ENCODE results near the gene MRPL36.

MRPL36 gene

GRCh38 chr5:1781726-1782384 lies 17.8 kb downstream of the MRPL36 start:
- DNase-seq (ENCODE audit: low spot score) = no peak

GRCh38 chr5:1781107-1781506 lies 18.5 kb downstream of the MRPL36 start:
- DNase-seq (ENCODE audit: low spot score) = no peak

- no peak for DNase-seq (ENCODE audit: low spot score)
Observed at GRCh38 chr5:1780614-1780930, 19.1 kb downstream of the MRPL36 start.

DNA sequence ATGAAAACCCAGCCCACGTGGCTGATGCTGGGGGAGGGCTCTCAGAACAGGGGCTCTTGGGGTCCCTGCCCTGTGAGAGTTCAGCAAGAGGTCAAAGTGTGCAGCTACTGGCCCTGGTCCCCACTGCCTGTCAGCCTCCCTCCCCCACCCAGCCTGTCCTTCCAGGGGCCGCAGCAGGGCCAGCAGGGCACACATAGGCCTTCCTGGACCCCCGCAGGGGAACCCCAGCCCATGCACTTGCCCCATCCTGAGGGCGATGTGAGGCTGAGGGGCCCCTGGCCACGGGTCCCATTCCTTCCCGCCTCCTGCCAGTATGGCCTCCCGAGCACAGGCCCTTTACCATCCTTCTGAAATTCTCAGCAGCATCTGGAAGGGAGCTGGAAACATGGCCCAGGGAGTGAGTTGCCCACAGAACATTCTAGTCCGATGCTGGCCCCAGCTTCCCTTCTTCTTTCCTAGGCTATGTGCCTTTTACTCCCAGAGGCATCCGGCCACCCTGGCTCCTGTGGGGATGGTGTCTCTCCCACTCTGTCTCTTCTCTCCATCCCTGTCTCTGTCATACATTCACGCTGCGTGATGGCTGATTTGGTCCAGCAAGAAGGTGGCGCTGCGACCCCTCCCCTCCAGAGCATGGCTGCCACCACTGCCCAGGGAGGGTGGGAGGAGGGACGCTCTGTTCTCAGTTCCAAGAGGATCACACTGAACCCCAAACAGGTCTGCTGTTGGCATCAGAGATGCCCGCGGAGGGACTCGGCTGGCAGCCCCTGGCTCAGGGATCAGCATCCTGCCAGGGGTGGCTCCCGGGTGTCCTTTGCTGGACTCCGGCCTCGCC lies 19.6 kb downstream of the MRPL36 start:
- no peak for DNase-seq (ENCODE audit: low spot score)

DNA sequence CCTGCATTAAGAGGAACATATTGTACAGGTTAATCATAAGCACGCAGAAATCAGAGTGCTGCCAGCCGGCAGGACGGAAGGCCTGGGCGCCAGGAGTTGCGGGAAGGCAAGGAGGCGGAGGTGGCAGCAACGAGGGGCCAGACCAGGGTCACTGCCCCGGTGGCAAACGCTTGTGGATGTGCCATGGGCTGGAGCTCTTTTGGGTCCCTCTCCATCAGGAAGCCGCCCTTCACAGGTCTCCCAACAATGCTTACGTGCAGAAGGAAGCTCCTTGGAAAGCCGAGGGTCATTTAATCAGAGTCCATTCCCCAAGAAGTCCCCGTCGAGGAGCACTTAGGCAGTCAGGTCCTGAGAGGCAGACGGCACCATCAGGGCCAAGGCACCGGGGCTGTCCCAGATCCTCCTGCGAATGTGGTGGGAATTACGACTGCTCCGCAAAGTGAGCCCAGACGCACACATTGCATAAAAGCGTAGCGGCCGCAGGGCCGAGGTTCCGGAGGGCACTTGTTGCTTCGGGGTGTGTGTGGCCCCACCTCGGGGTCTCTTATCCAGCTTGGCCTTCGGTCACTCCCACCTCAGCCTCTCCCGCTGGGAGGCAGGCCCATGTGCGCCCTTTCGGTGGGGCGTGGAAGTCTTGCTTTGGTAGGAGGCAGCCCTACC lies 20.5 kb downstream of the MRPL36 start:
- DNase-seq (ENCODE audit: low spot score) = no peak

DNA sequence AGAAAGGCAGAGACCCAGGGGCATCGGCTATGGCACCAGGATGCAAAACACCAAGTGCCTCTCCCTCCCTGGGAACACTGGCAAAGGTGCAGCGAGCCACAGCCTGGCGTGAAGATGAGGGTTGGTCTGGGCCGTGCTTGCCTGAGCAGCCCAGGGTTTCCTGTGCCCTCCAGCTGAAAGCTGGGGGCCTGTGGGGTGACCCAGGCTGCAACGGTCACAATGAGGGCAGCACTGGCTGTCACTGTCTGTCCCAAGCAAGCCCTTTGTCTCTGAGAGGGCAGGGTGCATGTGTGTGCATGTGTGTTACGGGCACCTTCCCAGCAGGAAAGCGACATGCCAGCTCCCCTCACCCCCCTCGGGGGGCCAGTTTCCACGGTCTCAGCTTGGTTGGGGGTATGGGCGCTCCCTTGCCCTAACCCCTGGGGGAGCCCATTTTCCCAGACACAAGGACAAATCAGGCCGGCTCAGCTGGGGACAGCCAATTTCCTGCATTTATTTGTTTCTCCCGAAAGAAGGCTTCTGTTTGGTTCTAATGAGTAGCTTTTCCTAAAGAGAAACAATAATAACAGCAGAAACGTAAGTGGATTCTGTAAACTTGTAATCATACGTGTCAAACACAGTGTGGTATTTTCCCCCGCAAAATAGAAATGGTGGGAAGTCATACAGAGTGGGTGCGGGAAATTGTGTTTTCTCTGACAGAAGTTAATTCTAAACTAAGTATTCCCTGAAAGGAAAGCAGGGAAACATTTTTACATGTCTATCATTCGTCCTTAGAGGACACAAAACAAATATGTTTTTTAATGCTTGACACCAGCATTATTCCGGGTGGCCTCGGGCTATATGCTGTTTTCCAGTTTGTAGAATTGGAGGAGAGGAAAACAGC lies 21.3 kb downstream of the MRPL36 start:
- no peak for DNase-seq (ENCODE audit: low spot score)

DNA sequence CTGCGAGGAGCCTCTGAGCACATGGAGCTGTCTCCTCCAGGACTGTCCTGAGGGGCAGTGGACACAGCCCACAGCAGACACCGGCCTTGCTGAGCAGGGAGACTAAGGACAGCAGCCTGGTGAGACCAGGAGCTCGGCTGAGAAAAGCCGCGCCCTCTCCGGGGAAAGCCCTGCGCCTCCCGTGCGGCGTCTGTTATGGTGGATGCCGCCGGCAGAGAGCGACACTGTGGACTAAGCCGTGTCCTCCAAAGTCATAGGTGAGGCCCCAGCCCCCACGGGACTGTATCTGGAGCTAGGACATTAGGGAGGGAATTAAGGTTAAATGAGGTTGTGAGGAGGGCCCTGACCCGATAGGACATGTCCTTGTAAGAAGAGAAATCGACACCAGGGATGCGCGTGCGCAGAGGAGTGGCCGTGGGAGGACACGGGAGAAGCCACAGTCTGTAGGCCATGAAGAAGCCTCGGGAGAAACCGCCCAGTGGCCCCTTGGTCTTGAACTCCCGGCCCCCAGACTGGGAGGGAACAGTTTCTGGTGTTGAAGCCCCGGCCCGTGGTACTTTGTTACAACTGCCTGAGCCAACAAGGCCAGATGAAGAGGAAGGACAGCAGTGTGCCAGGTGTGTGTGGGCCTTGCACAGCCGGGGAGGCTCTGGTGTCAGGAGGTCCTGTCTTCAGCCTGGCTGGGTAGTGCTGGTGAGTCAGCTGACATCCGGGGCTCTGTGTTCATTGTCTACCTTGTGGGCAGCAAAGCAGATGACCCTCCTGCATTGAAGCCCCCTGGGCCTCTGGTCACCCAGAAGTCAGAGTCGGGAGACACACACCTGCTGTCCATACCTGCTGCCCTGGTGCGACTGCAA lies 22.1 kb downstream of the MRPL36 start:
- DNase-seq (ENCODE audit: low spot score) = no peak

GRCh38 chr5:1776831-1777230 lies 22.8 kb downstream of the MRPL36 start:
- no peak for DNase-seq (ENCODE audit: low spot score)

GRCh38 chr5:1772634-1773033 lies 27.0 kb downstream of the MRPL36 start:
- DNase-seq (ENCODE audit: low spot score) = no peak

DNA sequence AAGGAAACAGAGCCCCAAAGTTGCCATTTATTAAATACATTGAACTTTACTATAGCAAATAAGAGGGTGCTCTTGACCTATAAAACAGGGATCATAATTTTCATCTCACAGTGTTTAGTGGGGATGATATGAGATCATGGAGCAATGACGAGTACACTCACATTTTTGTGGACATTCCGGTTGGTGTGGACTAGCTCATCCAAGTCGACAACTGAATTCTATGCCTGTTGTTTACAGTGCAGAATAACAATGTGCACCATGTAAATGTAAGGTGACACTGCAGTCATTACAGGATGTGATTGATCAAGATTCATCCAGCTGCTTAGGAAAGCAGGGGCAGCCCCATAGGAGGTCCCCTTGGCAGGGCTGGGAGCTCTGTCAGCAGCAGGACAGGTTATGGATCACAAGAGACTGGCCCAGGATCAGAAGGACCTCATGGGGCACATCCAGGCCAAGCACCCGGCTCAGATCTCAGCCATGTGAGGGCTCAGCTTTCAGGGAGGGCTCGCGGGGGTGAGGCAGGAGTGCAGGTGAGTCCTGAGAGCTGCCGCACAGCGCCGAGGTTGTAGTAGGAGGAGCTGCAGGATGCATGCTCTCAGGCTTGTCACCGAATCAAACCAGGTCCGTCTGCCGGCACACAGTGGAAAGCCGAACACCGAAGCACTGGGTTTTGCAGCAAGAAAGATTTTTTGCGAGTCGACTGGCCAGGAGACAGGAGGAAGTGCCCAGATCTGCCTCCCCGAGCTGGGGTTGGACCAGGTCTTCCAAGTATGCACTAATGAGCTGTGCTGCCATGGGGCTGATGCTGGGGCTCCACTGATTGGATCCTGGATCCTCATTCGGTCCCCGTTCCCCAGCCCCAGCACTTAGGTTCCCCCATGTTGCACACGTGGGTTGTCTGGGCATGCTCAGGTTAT lies 28.2 kb downstream of the MRPL36 start:
- DNase-seq (ENCODE audit: low spot score) = no peak

GRCh38 chr5:1770443-1770802 lies 29.2 kb downstream of the MRPL36 start:
- DNase-seq (ENCODE audit: low spot score) = no peak

DNA sequence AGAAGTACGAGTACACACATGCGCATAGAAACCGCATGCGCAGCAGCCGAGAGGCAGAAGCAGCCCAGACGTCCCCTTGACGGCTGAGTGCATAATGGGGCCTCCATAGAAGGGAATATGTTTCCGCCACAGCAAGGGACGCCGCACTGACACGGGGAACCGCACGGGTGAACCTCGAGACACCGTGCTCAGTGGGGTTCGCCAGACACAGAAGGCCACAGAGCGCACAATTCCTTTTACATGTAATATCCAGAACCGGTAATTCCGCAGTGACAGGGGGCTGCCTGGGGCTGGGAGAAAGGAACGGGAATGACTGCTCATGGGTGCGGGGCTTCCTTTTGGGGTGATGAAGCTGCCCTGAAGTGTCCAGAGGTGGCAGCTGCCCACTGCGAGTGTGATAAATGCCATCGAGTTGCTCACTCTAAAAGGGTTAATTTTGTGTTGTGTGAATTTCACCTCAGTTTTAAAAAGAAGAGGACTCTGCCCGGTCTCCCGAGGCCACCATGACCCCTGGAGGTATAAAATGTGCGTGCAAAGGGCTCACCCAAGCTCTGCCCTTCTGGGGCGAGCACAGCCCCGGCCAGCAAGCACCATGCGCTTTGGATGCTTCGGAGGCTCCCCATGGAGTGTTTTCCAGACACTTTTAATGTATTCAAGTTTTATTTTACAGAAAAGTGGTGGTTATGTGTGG lies 29.7 kb downstream of the MRPL36 start:
- DNase-seq (ENCODE audit: low spot score) = no peak

DNA sequence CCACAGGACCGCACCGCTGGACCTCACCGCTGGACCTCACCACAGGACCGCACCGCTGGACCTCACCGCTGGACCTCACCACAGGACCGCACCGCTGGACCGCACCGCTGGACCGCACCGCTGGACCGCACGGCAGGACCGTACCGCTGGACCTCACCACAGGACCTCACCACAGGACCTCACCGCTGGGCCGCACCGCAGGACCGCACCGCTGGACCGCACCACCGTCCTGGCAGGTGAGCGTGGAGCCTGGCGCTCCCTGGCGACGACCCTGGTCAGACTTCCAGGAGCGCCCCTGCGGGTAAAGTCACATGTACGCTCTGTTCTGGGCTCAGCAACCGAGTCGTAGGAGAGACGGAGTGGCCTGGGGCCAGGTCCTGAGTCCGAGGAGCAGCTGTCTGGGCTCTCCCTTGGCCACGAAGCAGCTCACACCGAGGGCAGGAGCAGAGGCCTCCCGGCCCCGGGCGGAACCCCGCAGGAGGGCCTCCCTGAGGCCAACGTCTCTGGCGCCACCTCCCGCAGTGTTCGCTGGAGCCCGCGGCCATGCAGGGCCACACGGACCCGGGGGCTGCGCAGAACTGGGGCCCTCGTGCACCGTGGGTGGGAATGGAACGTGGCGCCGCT lies 30.5 kb downstream of the MRPL36 start:
- DNase-seq (ENCODE audit: low spot score) = no peak

GRCh38 chr5:1768283-1769000 lies 31.2 kb downstream of the MRPL36 start:
- DNase-seq (ENCODE audit: low spot score) = no peak

DNA sequence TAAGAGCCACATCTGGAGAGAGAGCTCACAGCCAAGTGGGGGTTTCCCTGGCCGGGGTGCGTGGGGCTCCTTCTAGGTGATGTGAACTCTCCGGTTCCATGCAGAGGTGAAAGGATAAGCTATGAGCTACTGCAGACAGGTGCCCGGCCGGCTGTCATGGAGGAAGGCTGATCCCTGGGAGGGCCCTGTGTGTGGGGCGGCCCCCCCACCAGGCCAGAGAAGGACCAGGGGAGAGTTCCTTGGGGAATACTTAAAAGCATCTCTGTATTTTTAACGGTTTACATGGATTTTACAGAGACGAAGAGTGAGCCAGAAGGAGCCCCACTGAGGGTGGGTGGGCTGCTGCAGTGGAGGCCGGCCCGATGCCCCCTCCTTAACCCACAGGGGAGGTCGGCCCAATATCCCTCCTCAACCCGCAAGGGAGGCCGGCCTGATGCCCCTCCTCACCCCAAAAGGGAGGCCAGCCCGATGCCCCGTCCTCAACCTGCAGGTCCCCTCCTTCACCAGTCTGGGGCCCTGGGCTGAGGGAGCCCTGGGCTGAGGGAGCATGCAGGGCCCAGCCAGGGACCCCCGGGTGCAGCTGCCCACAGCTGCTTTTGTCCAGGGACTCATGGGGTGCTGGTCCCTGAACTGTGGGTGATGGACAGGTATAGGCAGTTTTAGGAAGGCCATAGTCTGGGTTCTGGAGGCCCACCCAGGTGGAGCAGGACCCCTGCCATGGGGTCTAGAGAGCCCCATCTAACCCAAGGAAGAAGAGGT lies 31.9 kb downstream of the MRPL36 start:
- DNase-seq (ENCODE audit: low spot score) = no peak

- DNase-seq (ENCODE audit: low spot score) = no peak
Observed at GRCh38 chr5:1765880-1766235, 33.8 kb downstream of the MRPL36 start.

GRCh38 chr5:1765141-1765879 lies 34.3 kb downstream of the MRPL36 start:
- no peak for DNase-seq (ENCODE audit: low spot score)
